SK-N-SH (cell line): Measurements from ENCODE around the gene PRR15L. TPM values are rescaled to one million over a fixed set of nuclear protein-coding genes. Genes with fewer than 3 reads are reported as not detected.
A peak's percentile ranks its signal among the peaks of the same experiment; 100 is the strongest.

Experiments used
- CTCF ChIA-PET: fragments of 300-600, 350-600 bp; formaldehyde crosslinking; extraction: SDS; loops from one replicate; lab custom pipeline; 2021; lab: Yijun Ruan, JAX
- POLR2A ChIA-PET: fragments of 350-600 bp; sonication (Branson Sonifier 250); formaldehyde crosslinking; extraction: SDS; loops from one replicate; lab custom pipeline; 2020; ENCODE audit warnings: antibody characterized with exemption, inconsistent platforms; lab: Yijun Ruan, JAX
- DNase-seq: peaks from one replicate; pipeline ENCODE4 v3.0.0; 2012
- H2AFZ ChIP-seq: fragments of 200-600 bp; sonication (generic); 2 replicates; pipeline ENCODE4 v1.8.1; 2016; ENCODE audit warnings: antibody characterized with exemption, mild to moderate bottlenecking, low read depth
- H3F3A ChIP-seq: fragments of 200-600 bp; sonication (generic); replicated peaks from 2 replicates; pipeline ENCODE3; 2016; ENCODE audit warnings: antibody characterized with exemption, mild to moderate bottlenecking; ENCODE audit not compliant: insufficient read depth
- H3K27ac ChIP-seq, 2 experiments: fragments of 200-500 bp in 1 of 2; fragments of 200-600 bp in 1 of 2; sonication (Bioruptor generic) in 1 of 2; sonication (generic), shearing (Covaris generic) in 1 of 2; 2 replicates each; pipeline versions ENCODE4 v1.5.1 to v1.6.1; 2014 to 2016; ENCODE audit warnings: low read depth in 2 of 2, inconsistent platforms in 1 of 2, low read length in 1 of 2, mild to moderate bottlenecking in 1 of 2, mixed read lengths in 1 of 2
- H3K27me3 ChIP-seq: fragments of 200-600 bp; sonication (generic), shearing (Covaris generic); 2 replicates; pipeline ENCODE4 v1.6.1; 2016; ENCODE audit warnings: mixed run types; ENCODE audit not compliant: insufficient read depth
- H3K36me3 ChIP-seq, 2 experiments: fragments of 200-500 bp in 1 of 2; fragments of 200-600 bp in 1 of 2; sonication (Bioruptor generic) in 1 of 2; sonication (generic) in 1 of 2; replicated peaks in 1 of 2; 2 replicates each; pipeline versions ENCODE3 to v1.5.1; 2014 to 2016; ENCODE audit warnings: low read length in 1 of 2, mild to moderate bottlenecking in 1 of 2; ENCODE audit not compliant: insufficient read depth in 2 of 2, control insufficient read depth in 1 of 2
- H3K4me1 ChIP-seq, 2 experiments: fragments of 200-500 bp in 1 of 2; fragments of 200-600 bp in 1 of 2; sonication (Bioruptor generic) in 1 of 2; sonication (generic), shearing (Covaris generic) in 1 of 2; 2 replicates each; pipeline versions ENCODE4 v1.5.1 to v1.6.1; 2014 to 2016; ENCODE audit warnings: low read depth in 1 of 2, low read length in 1 of 2, mixed run types in 1 of 2; ENCODE audit not compliant: insufficient read depth in 2 of 2, control insufficient read depth in 1 of 2
- H3K4me2 ChIP-seq: fragments of 200-600 bp; sonication (generic), shearing (Covaris generic); 2 replicates; pipeline ENCODE4 v1.6.1; 2017; ENCODE audit warnings: mixed run types
- H3K4me3 ChIP-seq, 2 experiments: fragments of 200-500 bp in 1 of 2; fragments of 200-600 bp in 1 of 2; sonication (Bioruptor generic) in 1 of 2; sonication (generic), shearing (Covaris generic) in 1 of 2; 2 replicates each; pipeline versions ENCODE4 v1.5.1 to v1.8.1; 2014 to 2016; ENCODE audit warnings: low read depth in 2 of 2, inconsistent platforms in 1 of 2, low read length in 1 of 2, mild to moderate bottlenecking in 1 of 2, mixed read lengths in 1 of 2, moderate library complexity in 1 of 2
- H3K79me2 ChIP-seq: fragments of 200-600 bp; sonication (generic); 2 replicates; pipeline ENCODE4 v1.8.1; 2017; ENCODE audit warnings: mild to moderate bottlenecking; ENCODE audit not compliant: insufficient read depth
- H3K9ac ChIP-seq: fragments of 200-600 bp; sonication (generic); 2 replicates; pipeline ENCODE4 v1.6.1; 2017; ENCODE audit warnings: mixed run types
- H3K9me2 ChIP-seq: fragments of 200-600 bp; sonication (generic); 2 replicates; pipeline ENCODE4 v1.6.1; 2017; ENCODE audit warnings: mixed run types
- H3K9me3 ChIP-seq: fragments of 200-600 bp; sonication (generic); 2 replicates; pipeline ENCODE4 v1.6.1; 2017; ENCODE audit warnings: mixed run types, mild to moderate bottlenecking, moderate library complexity
- H4K20me1 ChIP-seq: fragments of 200-600 bp; sonication (generic); 2 replicates; pipeline ENCODE4 v1.6.1; 2017; ENCODE audit warnings: mild to moderate bottlenecking, mixed run types; ENCODE audit not compliant: insufficient read depth
- CHD2 ChIP-seq: fragments of 150-350 bp; IDR thresholded peaks from 2 replicates; pipeline ENCODE4 v1.6.1; 2018; ENCODE audit warnings: low read length; ENCODE audit not compliant: partially characterized antibody
- CTCF ChIP-seq: fragments of 200-600 bp; sonication (generic); IDR thresholded peaks from 2 replicates; pipeline ENCODE4 v1.6.1; 2017; ENCODE audit warnings: antibody characterized with exemption, mild to moderate bottlenecking, moderate library complexity
- ELF1 ChIP-seq: IDR thresholded peaks from 2 replicates; pipeline ENCODE4 v1.4.0; 2012
- EZH2phosphoT487 ChIP-seq: fragments of 200-600 bp; sonication (generic); IDR thresholded peaks from 2 replicates; pipeline ENCODE4 v1.6.1; 2017; ENCODE audit warnings: low read depth, mixed run types, mild to moderate bottlenecking, antibody characterized with exemption, moderate library complexity, borderline replicate concordance
- FOSL2 ChIP-seq: IDR thresholded peaks from 2 replicates; pipeline ENCODE4 v1.4.0; 2012; ENCODE audit warnings: low read depth, mild to moderate bottlenecking, moderate library complexity, borderline replicate concordance
- FOXM1 ChIP-seq: IDR thresholded peaks from 2 replicates; pipeline ENCODE4 v1.4.0; 2012; ENCODE audit warnings: low read depth, mild to moderate bottlenecking
- GABPA ChIP-seq: IDR thresholded peaks from 2 replicates; pipeline ENCODE4 v1.4.0; 2012; ENCODE audit warnings: low read depth, mild to moderate bottlenecking
- GATA2 ChIP-seq: sonication (generic); formaldehyde crosslinking; IDR thresholded peaks from 2 replicates; pipeline ENCODE4 v1.5.0; 2020; ENCODE audit warnings: mild to moderate bottlenecking, missing genetic modification reagents
- IRF3 ChIP-seq: fragments of 150-350 bp; IDR thresholded peaks from 2 replicates; pipeline ENCODE4 v1.6.1; 2016; ENCODE audit warnings: mild to moderate bottlenecking, low read depth, low read length
- JUND ChIP-seq: IDR thresholded peaks from 2 replicates; pipeline ENCODE4 v1.4.0; 2012
- MAX ChIP-seq: IDR thresholded peaks from 2 replicates; pipeline ENCODE4 v1.4.0; 2012; ENCODE audit warnings: low read depth
- MXI1 ChIP-seq: IDR thresholded peaks from 2 replicates; pipeline ENCODE4 v1.6.1; 2012; ENCODE audit warnings: mild to moderate bottlenecking, low read depth, low read length, improper control_type of control experiment
- NFIC ChIP-seq: IDR thresholded peaks from 2 replicates; pipeline ENCODE4 v1.4.0; 2012; ENCODE audit warnings: borderline replicate concordance
- RAD21 ChIP-seq: IDR thresholded peaks from 2 replicates; pipeline ENCODE4 v1.6.1; 2012; ENCODE audit warnings: mild to moderate bottlenecking, low read length
- RCOR1 ChIP-seq: fragments of 150-350 bp; IDR thresholded peaks from 2 replicates; pipeline ENCODE4 v1.6.1; 2017; ENCODE audit warnings: antibody characterized with exemption, low read length
- REST ChIP-seq: IDR thresholded peaks from 2 replicates; pipeline ENCODE4 v1.6.1; 2012; ENCODE audit warnings: mild to moderate bottlenecking, low read depth, low read length, moderate library complexity
- RFX5 ChIP-seq: IDR thresholded peaks from 2 replicates; pipeline ENCODE4 v1.6.1; 2012; ENCODE audit warnings: mild to moderate bottlenecking, improper control_type of control experiment, low read length
- RXRA ChIP-seq: IDR thresholded peaks from 2 replicates; pipeline ENCODE4 v1.4.0; 2012; ENCODE audit warnings: low read depth, mild to moderate bottlenecking, borderline replicate concordance
- SIN3A ChIP-seq: IDR thresholded peaks from 2 replicates; pipeline ENCODE4 v1.6.1; 2012; ENCODE audit warnings: low read depth, mild to moderate bottlenecking, low read length, moderate library complexity, borderline replicate concordance
- TAF1 ChIP-seq: IDR thresholded peaks from 2 replicates; pipeline ENCODE4 v1.6.1; 2012; ENCODE audit warnings: low read depth, mild to moderate bottlenecking, low read length, moderate library complexity, borderline replicate concordance
- USF2 ChIP-seq: fragments of 150-350 bp; IDR thresholded peaks from 2 replicates; pipeline ENCODE4 v1.6.1; 2017; ENCODE audit warnings: antibody characterized with exemption, low read length, low read depth, borderline replicate concordance
- YY1 ChIP-seq: IDR thresholded peaks from 2 replicates; pipeline ENCODE4 v1.4.0; 2012; ENCODE audit warnings: low read depth, mild to moderate bottlenecking
- ZBTB33 ChIP-seq: IDR thresholded peaks from 2 replicates; pipeline ENCODE4 v1.4.0; 2012; ENCODE audit warnings: low read depth, borderline replicate concordance
- WGBS: methylation state at CpG from one replicate; pipeline ENCODE4 v1.1.6; 2017; ENCODE audit warnings: low lambda C conversion rate; 5-methylcytosine and 5-hydroxymethylcytosine counted together
- polyA plus RNA-seq, 3 experiments: library from polyadenylated mRNA; depleted of rRNA; stranded (reverse); fragments of >200 nt; gene quantifications; 2 replicates each; pipeline ENCODE4 v1.2.3, GENCODE V29; 2012

The PRR15L gene
- polyA plus RNA-seq, 1 of the 3 experiments (the other 2 are of a cell fraction) = not detected

- 63% methylated on average over 9 of the region's 9 CpGs for WGBS
- ChIA-PET CTCF (interaction anchor here (0.6 to 41.8 kb wide), 6 partner anchors 9 to 48 kb away, joined by 3 to 1752 read pairs (median 4); partner anchors contain the start of gene CDK5RAP3), POLR2A (interaction anchor here (1.1 to 5.0 kb wide), 4 partner anchors 9 to 21 kb away, joined by 3 to 44 read pairs (median 12); no protein-coding TSS in a partner anchor)
- H3K27ac ChIP-seq = peak overlapping the region in 1 of 2 experiments; percentile 94; a peak in 2 of 4 replicates
- no peak overlapping the region for H3K4me2 ChIP-seq
- no peak overlapping the region; a peak in 1 of 4 replicates for H3K4me3 ChIP-seq
- DNase-seq = peak; percentile 88
- no peaks in the 10 kb centered on the region for H3K9me2 ChIP-seq
- peaks cover 10 to 74% of the 10 kb centered on the region in 2 experiments; a peak in 3 of 4 replicates for H3K4me1 ChIP-seq
- H3K79me2 ChIP-seq = no peaks in the 10 kb centered on the region
- H3F3A ChIP-seq = peaks cover under 1% of the 10 kb centered on the region
- H2AFZ ChIP-seq = no peak overlapping the region
- H4K20me1 ChIP-seq = no peaks in the 10 kb centered on the region
- H3K36me3 ChIP-seq = no peaks in the 10 kb centered on the region
- H3K9me3 ChIP-seq = no peaks in the 10 kb centered on the region
- H3K27me3 ChIP-seq = no peaks in the 10 kb centered on the region
- H3K9ac ChIP-seq = no peak overlapping the region
- TF ChIP-seq GABPA (no peak), FOSL2 (no peak), RFX5 (0 out of 2 replicates have a peak, but pooled peaks have one; percentile 38), MAX (no peak), EZH2phosphoT487 (no peak), RCOR1 (peak; percentile 86), YY1 (no peak), ZBTB33 (no peak), SIN3A (no peak), USF2 (no peak), NFIC (no peak), REST (no peak), MXI1 (peak; percentile 46; the same call in 1 of the 2 replicates), ELF1 (no peak), TAF1 (no peak), FOXM1 (no peak), GATA2 (CRISPR knock-in tag) (peak; percentile 98), CHD2 (peak; percentile 68), RXRA (no peak), RAD21 (peak; percentile 40), CTCF (no peak), JUND (no peak), IRF3 (no peak)
Observed at GRCh38 chr17:47996201-47996600, 38.5 kb upstream of the PRR15L start.
